Gastroesophageal sphincter (tissue), 3 donors: ENCODE data around the gene TBC1D19.

Experiments
- CTCF ChIP-seq, 4 experiments: fragments of 200-600 bp in 2 of 4; fragments of 450-650 bp in 2 of 4; sonication (generic) in 1 of 4; IDR thresholded peaks; one replicate each; pipeline ENCODE4 v1.5.1; 2017 to 2019; ENCODE audit warnings: antibody characterized with exemption in 4 of 4, mild to moderate bottlenecking in 2 of 4, moderate library complexity in 2 of 4
- POLR2A ChIP-seq, 2 donors: fragments of 450-650 bp; IDR thresholded peaks; one replicate each; pipeline ENCODE4 v1.6.1; 2017; ENCODE audit warnings: antibody characterized with exemption in 2 of 2, mild to moderate bottlenecking in 2 of 2, moderate library complexity in 1 of 2

GRCh38 chr4:26544421-26544820 is 39.5 kb upstream of the TBC1D19 start:
- TF ChIP-seq CTCF (IDR thresholded peaks at IDR 0.05): no peak
- TF ChIP-seq POLR2A (IDR thresholded peaks at IDR 0.05): no peak
